Regular cardiac myocyte (primary cell): ENCODE data around the gene RNF150. TPM values are rescaled to one million over a fixed set of nuclear protein-coding genes. Genes with fewer than 3 reads are reported as not detected.

Experiments used
- total RNA-seq: library from RNA; depleted of rRNA; stranded (reverse); fragments of >200 nt; gene quantifications from 2 replicates; pipeline ENCODE4 v1.2.3, GENCODE V29; 2014

RNF150 gene
- total RNA-seq, result 0.38 and 1.7 TPM in 2 replicates

GRCh38 chr4:141133146-141133998 is at the start of gene RNF150:
Gene RNF150, minus strand, starts transcription at chr4:141133469.

Other genes with a start within 250 kb of the RNF150 start
- gene ZNF330, start 87.4 kb upstream of the RNF150 start, total RNA-seq, result 34.5 and 48.5 TPM in 2 replicates